Neural cell (in vitro differentiated cells): ENCODE data around the gene NCAM1. TPM values are rescaled to one million over a fixed set of nuclear protein-coding genes. Genes with fewer than 3 reads are reported as not detected.
A peak's percentile ranks its signal among the peaks of the same experiment; 100 is the strongest.

Experiments used
- H2AFZ ChIP-seq: fragments of 200-600, 300-800 bp; sonication (generic), shearing (Covaris generic); 2 replicates; pipeline ENCODE4 v1.6.0; 2014; ENCODE audit warnings: low read depth, mild to moderate bottlenecking, antibody characterized with exemption, low read length, moderate library complexity
- H3F3A ChIP-seq: fragments of 200-600 bp; shearing (Covaris generic); 2 replicates; pipeline ENCODE4 v1.6.1; 2016; ENCODE audit warnings: mild to moderate bottlenecking, moderate library complexity, mixed read lengths, antibody characterized with exemption, low read length; ENCODE audit not compliant: insufficient read depth, poor library complexity, severe bottlenecking
- H3K27ac ChIP-seq: fragments of 200-600, 300-800 bp; sonication (generic), shearing (Covaris generic); 2 replicates; pipeline ENCODE4 v1.5.1; 2014; ENCODE audit warnings: mild to moderate bottlenecking, low read length, moderate library complexity
- H3K27me3 ChIP-seq: fragments of 300-800, 200-600 bp; sonication (generic), shearing (Covaris generic); 2 replicates; pipeline ENCODE4 v1.6.0; 2014; ENCODE audit warnings: mild to moderate bottlenecking, low read depth, low read length, moderate library complexity; ENCODE audit not compliant: insufficient read depth
- H3K36me3 ChIP-seq: fragments of 300-800, 200-600 bp; sonication (generic), shearing (Covaris generic); 2 replicates; pipeline ENCODE4 v1.5.1; 2014; ENCODE audit warnings: mild to moderate bottlenecking, antibody characterized with exemption, low read length, moderate library complexity; ENCODE audit not compliant: insufficient read depth
- H3K4me2 ChIP-seq: fragments of 300-800, 200-600 bp; sonication (generic), shearing (Covaris generic); 2 replicates; pipeline ENCODE4 v1.6.0; 2014; ENCODE audit warnings: mild to moderate bottlenecking, low read length
- H3K4me3 ChIP-seq: fragments of 300-800, 200-600 bp; sonication (generic), shearing (Covaris generic); 2 replicates; pipeline ENCODE4 v1.5.1; 2014; ENCODE audit warnings: mild to moderate bottlenecking, low read length, moderate library complexity
- H3K79me2 ChIP-seq: fragments of 200-600 bp; shearing (Covaris generic); replicated peaks from 2 replicates; pipeline ENCODE4 v1.6.0; 2014; ENCODE audit warnings: mild to moderate bottlenecking, low read length, moderate library complexity; ENCODE audit not compliant: insufficient read depth
- H3K9ac ChIP-seq: fragments of 300-800, 200-600 bp; sonication (generic), shearing (Covaris generic); 2 replicates; pipeline ENCODE4 v1.6.1; 2016; ENCODE audit warnings: mild to moderate bottlenecking, low read length, mixed read lengths
- H3K9me2 ChIP-seq: fragments of 200-600 bp; shearing (Covaris generic); 2 replicates; pipeline ENCODE4 v1.6.1; 2016; ENCODE audit warnings: mild to moderate bottlenecking, low read length, mixed read lengths; ENCODE audit not compliant: insufficient read depth
- H3K9me3 ChIP-seq: fragments of 200-600, 300-800 bp; sonication (generic), shearing (Covaris generic); 2 replicates; pipeline ENCODE4 v1.6.1; 2016; ENCODE audit warnings: mild to moderate bottlenecking, mixed run types, low read length, moderate library complexity, mixed read lengths
- H4K20me1 ChIP-seq: fragments of 200-600 bp; shearing (Covaris generic); 2 replicates; pipeline ENCODE4 v1.6.1; 2016; ENCODE audit warnings: mild to moderate bottlenecking, mixed run types; ENCODE audit not compliant: insufficient read depth
- EP300 ChIP-seq: fragments of 450-650 bp; conservative IDR thresholded peaks from 2 replicates; pipeline ENCODE4 v1.6.1; 2014; ENCODE audit warnings: antibody characterized with exemption, mild to moderate bottlenecking, moderate library complexity; ENCODE audit not compliant: poor library complexity, severe bottlenecking
- EZH2 ChIP-seq: fragments of 200-600, 300-800 bp; shearing (Covaris generic), sonication (generic); IDR thresholded peaks from 2 replicates; pipeline ENCODE4 v1.6.1; 2014; ENCODE audit warnings: antibody characterized with exemption, low read length, borderline replicate concordance, mild to moderate bottlenecking; ENCODE audit not compliant: insufficient read depth, poor library complexity, severe bottlenecking
- MXI1 ChIP-seq: fragments of 450-650 bp; conservative IDR thresholded peaks from 2 replicates; pipeline ENCODE4 v1.6.1; 2014; ENCODE audit warnings: antibody characterized with exemption, mild to moderate bottlenecking; ENCODE audit not compliant: poor library complexity, severe bottlenecking
- POLR2AphosphoS5 ChIP-seq: IDR thresholded peaks from 2 replicates; pipeline ENCODE4 v1.6.1; 2012
- RAD21 ChIP-seq: fragments of 450-650 bp; conservative IDR thresholded peaks from 2 replicates; pipeline ENCODE4 v1.6.1; 2014; ENCODE audit warnings: antibody characterized with exemption, mild to moderate bottlenecking, moderate library complexity
- SMC3 ChIP-seq: fragments of 450-650 bp; conservative IDR thresholded peaks from 2 replicates; pipeline ENCODE4 v1.6.1; 2014; ENCODE audit warnings: antibody characterized with exemption, mild to moderate bottlenecking, moderate library complexity; ENCODE audit not compliant: poor library complexity
- TAF1 ChIP-seq: IDR thresholded peaks from 2 replicates; pipeline ENCODE4 v1.6.1; 2012; ENCODE audit warnings: low read depth
- polyA plus RNA-seq: library from polyadenylated mRNA; depleted of rRNA; stranded (reverse); fragments of >200 nt; gene quantifications from 2 replicates; pipeline ENCODE4 v1.2.3, GENCODE V29; 2014
- TF ChIP-seq, protein P1 (sequence below): IDR thresholded peaks from 2 replicates; pipeline ENCODE4 v1.6.1; 2012; ENCODE audit warnings: borderline replicate concordance
- TF ChIP-seq, protein P2 (sequence below): fragments of 450-650 bp; IDR thresholded peaks from 2 replicates; pipeline ENCODE4 v1.5.1; 2014; ENCODE audit warnings: antibody characterized with exemption, mild to moderate bottlenecking, moderate library complexity; ENCODE audit not compliant: poor library complexity, severe bottlenecking

Gene NCAM1
- polyA plus RNA-seq, 1 donor from 2014 or later = 120 TPM

DNA sequence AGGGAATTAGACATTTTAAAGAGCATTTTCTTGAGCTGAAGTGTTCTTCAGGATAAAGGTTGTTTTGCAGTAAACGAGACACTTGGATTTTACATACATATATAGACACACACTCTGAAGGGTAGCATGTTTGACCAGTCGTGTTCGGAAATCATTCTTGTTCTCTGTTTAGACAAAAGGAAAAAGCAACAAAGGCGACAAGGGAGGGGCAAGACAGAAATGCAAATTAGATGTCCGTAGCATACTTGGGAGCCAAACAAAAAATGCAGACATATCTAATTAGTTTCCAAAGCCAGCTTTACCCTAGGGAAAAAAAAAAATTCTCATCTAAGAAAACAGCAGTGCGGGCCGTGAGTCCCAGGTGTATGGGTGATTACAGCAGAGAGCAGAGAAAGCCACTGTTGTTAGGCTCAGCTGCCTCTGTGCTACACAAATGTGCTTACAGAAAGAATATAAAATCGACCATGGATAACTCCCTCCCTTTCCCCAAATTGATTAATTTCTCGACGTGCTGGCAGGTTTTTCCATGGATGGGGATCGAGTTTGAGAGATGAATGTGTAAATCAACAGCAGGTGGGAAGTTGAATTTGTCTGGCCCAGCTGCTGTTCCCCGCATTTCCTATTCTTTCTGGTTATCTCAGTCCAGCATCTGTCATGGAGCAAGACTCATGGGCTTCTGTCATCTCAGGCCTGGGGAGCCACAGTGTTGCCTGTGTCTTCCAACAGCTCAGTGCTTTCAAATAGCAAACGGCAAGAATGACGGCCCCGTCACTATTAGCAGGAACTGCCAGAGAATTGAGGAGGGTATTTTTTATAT is 176.7 kb downstream of the NCAM1 start:
- no peaks in the 10 kb centered on the region for H3K9me2 ChIP-seq
- H3K27me3 ChIP-seq = no peaks in the 10 kb centered on the region
- H3K4me2 ChIP-seq = no peak overlapping the region
- H3K9ac ChIP-seq = peak overlapping the region; percentile 3
- peaks cover 5% of the 10 kb centered on the region for H3K79me2 ChIP-seq
- no peak overlapping the region for H3K4me3 ChIP-seq
- no peaks in the 10 kb centered on the region for H3K36me3 ChIP-seq
- no peaks in the 10 kb centered on the region for H3K9me3 ChIP-seq
- H3K27ac ChIP-seq = no peak overlapping the region
- H2AFZ ChIP-seq = no peak overlapping the region
- TF ChIP-seq EZH2 (no peak), SMC3 (no peak), EP300 (no peak), TAF1 (no peak), RAD21 (no peak), POLR2AphosphoS5 (no peak), MXI1 (no peak)
- TF ChIP-seq, protein P1, sequence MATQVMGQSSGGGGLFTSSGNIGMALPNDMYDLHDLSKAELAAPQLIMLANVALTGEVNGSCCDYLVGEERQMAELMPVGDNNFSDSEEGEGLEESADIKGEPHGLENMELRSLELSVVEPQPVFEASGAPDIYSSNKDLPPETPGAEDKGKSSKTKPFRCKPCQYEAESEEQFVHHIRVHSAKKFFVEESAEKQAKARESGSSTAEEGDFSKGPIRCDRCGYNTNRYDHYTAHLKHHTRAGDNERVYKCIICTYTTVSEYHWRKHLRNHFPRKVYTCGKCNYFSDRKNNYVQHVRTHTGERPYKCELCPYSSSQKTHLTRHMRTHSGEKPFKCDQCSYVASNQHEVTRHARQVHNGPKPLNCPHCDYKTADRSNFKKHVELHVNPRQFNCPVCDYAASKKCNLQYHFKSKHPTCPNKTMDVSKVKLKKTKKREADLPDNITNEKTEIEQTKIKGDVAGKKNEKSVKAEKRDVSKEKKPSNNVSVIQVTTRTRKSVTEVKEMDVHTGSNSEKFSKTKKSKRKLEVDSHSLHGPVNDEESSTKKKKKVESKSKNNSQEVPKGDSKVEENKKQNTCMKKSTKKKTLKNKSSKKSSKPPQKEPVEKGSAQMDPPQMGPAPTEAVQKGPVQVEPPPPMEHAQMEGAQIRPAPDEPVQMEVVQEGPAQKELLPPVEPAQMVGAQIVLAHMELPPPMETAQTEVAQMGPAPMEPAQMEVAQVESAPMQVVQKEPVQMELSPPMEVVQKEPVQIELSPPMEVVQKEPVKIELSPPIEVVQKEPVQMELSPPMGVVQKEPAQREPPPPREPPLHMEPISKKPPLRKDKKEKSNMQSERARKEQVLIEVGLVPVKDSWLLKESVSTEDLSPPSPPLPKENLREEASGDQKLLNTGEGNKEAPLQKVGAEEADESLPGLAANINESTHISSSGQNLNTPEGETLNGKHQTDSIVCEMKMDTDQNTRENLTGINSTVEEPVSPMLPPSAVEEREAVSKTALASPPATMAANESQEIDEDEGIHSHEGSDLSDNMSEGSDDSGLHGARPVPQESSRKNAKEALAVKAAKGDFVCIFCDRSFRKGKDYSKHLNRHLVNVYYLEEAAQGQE = no peak
- TF ChIP-seq, protein P2, sequence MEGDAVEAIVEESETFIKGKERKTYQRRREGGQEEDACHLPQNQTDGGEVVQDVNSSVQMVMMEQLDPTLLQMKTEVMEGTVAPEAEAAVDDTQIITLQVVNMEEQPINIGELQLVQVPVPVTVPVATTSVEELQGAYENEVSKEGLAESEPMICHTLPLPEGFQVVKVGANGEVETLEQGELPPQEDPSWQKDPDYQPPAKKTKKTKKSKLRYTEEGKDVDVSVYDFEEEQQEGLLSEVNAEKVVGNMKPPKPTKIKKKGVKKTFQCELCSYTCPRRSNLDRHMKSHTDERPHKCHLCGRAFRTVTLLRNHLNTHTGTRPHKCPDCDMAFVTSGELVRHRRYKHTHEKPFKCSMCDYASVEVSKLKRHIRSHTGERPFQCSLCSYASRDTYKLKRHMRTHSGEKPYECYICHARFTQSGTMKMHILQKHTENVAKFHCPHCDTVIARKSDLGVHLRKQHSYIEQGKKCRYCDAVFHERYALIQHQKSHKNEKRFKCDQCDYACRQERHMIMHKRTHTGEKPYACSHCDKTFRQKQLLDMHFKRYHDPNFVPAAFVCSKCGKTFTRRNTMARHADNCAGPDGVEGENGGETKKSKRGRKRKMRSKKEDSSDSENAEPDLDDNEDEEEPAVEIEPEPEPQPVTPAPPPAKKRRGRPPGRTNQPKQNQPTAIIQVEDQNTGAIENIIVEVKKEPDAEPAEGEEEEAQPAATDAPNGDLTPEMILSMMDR = no peak
- H3F3A ChIP-seq = peaks cover 3% of the 10 kb centered on the region
- peaks cover 8% of the 10 kb centered on the region for H4K20me1 ChIP-seq

DNA sequence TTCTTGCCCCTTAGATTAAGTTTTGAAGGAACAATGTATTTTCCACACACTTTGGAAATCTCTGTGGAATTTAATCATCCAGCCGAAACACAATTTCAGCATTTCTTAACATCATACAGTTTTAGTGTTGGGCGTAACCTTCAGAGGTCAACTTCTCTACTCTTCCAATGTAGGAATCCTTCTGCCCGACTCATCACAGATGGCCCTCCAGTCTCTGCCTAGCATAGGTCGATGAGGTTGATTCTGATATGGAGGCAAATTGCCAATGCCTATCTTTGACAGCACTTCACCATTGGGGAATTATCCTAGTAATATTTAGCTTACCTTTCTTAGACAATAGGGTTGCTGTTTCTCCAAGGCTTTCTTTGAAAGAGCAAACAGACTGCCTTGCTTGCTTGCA is 177.5 kb downstream of the NCAM1 start:
- Histone ChIP-seq H3K4me2 (no peak overlapping the region), H3K27me3 (no peaks in the 10 kb centered on the region), H3K27ac (no peak overlapping the region), H3K36me3 (no peaks in the 10 kb centered on the region), H3K9me3 (no peaks in the 10 kb centered on the region), H3K9ac (no peak overlapping the region), H3K9me2 (no peaks in the 10 kb centered on the region), H4K20me1 (peaks cover 8% of the 10 kb centered on the region), H3K4me3 (no peak overlapping the region), H3K79me2 (peaks cover 5% of the 10 kb centered on the region), H2AFZ (no peak overlapping the region), H3F3A (peaks cover 3% of the 10 kb centered on the region)
- no peak for TF ChIP-seq POLR2AphosphoS5
- TF ChIP-seq, protein P2 = no peak
- TF ChIP-seq SMC3 = no peak
- no peak for TF ChIP-seq MXI1
- no peak for TF ChIP-seq EZH2
- TF ChIP-seq TAF1 = no peak
- TF ChIP-seq RAD21 = no peak
- TF ChIP-seq, protein P1 = no peak
- no peak for TF ChIP-seq EP300
